Sigmoid colon (tissue), 7 donors: ENCODE results near the gene SLC22A24. TPM values are rescaled to one million over a fixed set of nuclear protein-coding genes. Genes with fewer than 3 reads are reported as not detected.

Experiments
- DNase-seq: peaks from one replicate; pipeline ENCODE4 v3.0.0-alpha.2; 2019
- H3K27ac ChIP-seq, 4 donors: fragments of 200-600 bp; sonication (generic); one replicate each; pipeline ENCODE4 v1.5.1; 2016 to 2019; ENCODE audit warnings: mild to moderate bottlenecking in 1 of 4
- H3K27me3 ChIP-seq, 3 donors: fragments of 200-600 bp; sonication (generic); one replicate each; pipeline ENCODE4 v1.5.1; 2019; ENCODE audit warnings: mild to moderate bottlenecking in 1 of 3
- H3K36me3 ChIP-seq, 4 donors: fragments of 200-600 bp; sonication (generic); one replicate each; pipeline ENCODE4 v1.5.1; 2016 to 2019
- H3K4me1 ChIP-seq, 4 donors: fragments of 200-600 bp; sonication (generic); one replicate each; pipeline ENCODE4 v1.5.1; 2017 to 2019
- H3K4me3 ChIP-seq, 4 donors: fragments of 200-600 bp; sonication (generic); one replicate each; pipeline ENCODE4 v1.5.1; 2017 to 2019; ENCODE audit warnings: mild to moderate bottlenecking in 2 of 4, moderate library complexity in 1 of 4
- H3K9me3 ChIP-seq, 4 donors: fragments of 200-600 bp in 3 of 4; sonication (generic) in 3 of 4; one replicate each; pipeline versions ENCODE4 v1.5.1 to v1.6.1; 2013 to 2019
- CTCF ChIP-seq, 4 experiments: fragments of 450-650 bp in 3 of 4; fragments of 200-600 bp in 1 of 4; IDR thresholded peaks; one replicate each; pipeline ENCODE4 v1.5.1; 2016 to 2019; ENCODE audit warnings: antibody characterized with exemption in 4 of 4, mild to moderate bottlenecking in 3 of 4, moderate library complexity in 2 of 4
- EP300 ChIP-seq, 4 donors: sonication (generic); formaldehyde crosslinking; IDR thresholded peaks; one replicate each; pipeline ENCODE4 v1.6.1; 2017; ENCODE audit warnings: antibody characterized with exemption in 4 of 4
- POLR2A ChIP-seq, 2 donors: fragments of 450-650 bp; IDR thresholded peaks; one replicate each; pipeline ENCODE4 v1.6.1; 2016; ENCODE audit warnings: antibody characterized with exemption in 2 of 2, mild to moderate bottlenecking in 2 of 2, moderate library complexity in 2 of 2
- POLR2AphosphoS5 ChIP-seq, 4 donors: sonication (generic); formaldehyde crosslinking; IDR thresholded peaks; one replicate each; pipeline ENCODE4 v1.6.1; 2017; ENCODE audit warnings: antibody characterized with exemption in 4 of 4
- WGBS, 2 donors: extraction: QIAGEN DNeasy Blood & Tissue Kit; methylation state at CpG; one replicate each; pipeline ENCODE4 v1.1.7; 2013; 5-methylcytosine and 5-hydroxymethylcytosine counted together
- intact Hi-C: fragments of 100-400 bp; cut with DNase I; formaldehyde crosslinking; loops from one replicate; pipeline ENCODE4 v1.15.1; 2023
- polyA plus RNA-seq, 3 donors: library from polyadenylated mRNA; stranded (reverse); fragments of 200-250 nt; gene quantifications; one replicate each; pipeline ENCODE4 v1.2.3, GENCODE V29; 2013
- total RNA-seq, 4 donors: library from RNA; depleted of rRNA; stranded (reverse); fragments of >200 nt; gene quantifications; one replicate each; pipeline ENCODE4 v1.1.0, GENCODE V29; 2016
- donor health status: healthy with polysubstance abuse.
- donor health status: Bipolar disorder and iron deficiency.
- donor health status: healthy.

Gene SLC22A24
- total and polyA plus RNA-seq, 7 donors = not detected

GRCh38 chr11:63165706-63166310 lies 21.8 kb upstream of the SLC22A24 start:
- H3K4me1 ChIP-seq = no peaks in the 10 kb centered on the region
- TF ChIP-seq POLR2AphosphoS5 (IDR thresholded peaks at IDR 0.05) (no peak), EP300 (IDR thresholded peaks at IDR 0.05) (no peak), CTCF (IDR thresholded peaks at IDR 0.05) (no peak), POLR2A (IDR thresholded peaks at IDR 0.05) (no peak)
- no peaks in the 10 kb centered on the region for H3K9me3 ChIP-seq
- 80 to 87% methylated on average over 4 of the region's 4 CpGs for WGBS, 2 donors
- no peaks in the 10 kb centered on the region for H3K27me3 ChIP-seq
- H3K4me3 ChIP-seq = no peak overlapping the region
- H3K36me3 ChIP-seq = no peaks in the 10 kb centered on the region
- H3K27ac ChIP-seq = no peak overlapping the region
- no peak for DNase-seq
- intact Hi-C loops = no loop called here

- Histone ChIP-seq H3K36me3 (no peaks in the 10 kb centered on the region), H3K4me3 (no peak overlapping the region), H3K4me1 (no peaks in the 10 kb centered on the region), H3K9me3 (peaks cover 0 to 6% (median 0%) of the 10 kb centered on the region in 4 donors), H3K27ac (no peak overlapping the region), H3K27me3 (no peaks in the 10 kb centered on the region)
- WGBS, 2 donors = 78 to 79% methylated on average over 1 of the region's 1 CpG
- TF ChIP-seq CTCF (IDR thresholded peaks at IDR 0.05) (no peak), POLR2AphosphoS5 (IDR thresholded peaks at IDR 0.05) (no peak), POLR2A (IDR thresholded peaks at IDR 0.05) (no peak), EP300 (IDR thresholded peaks at IDR 0.05) (no peak)
- intact Hi-C loops = no loop called here
- no peak for DNase-seq
These were observed 11.8 kb upstream of the SLC22A24 start for GRCh38 chr11:63155794-63156193.

GRCh38 chr11:63146581-63146980 lies 2.6 kb upstream of the SLC22A24 start:
- TF ChIP-seq POLR2AphosphoS5 (IDR thresholded peaks at IDR 0.05) (no peak), EP300 (IDR thresholded peaks at IDR 0.05) (no peak), CTCF (IDR thresholded peaks at IDR 0.05) (no peak), POLR2A (IDR thresholded peaks at IDR 0.05) (no peak)
- WGBS, 2 donors = 82 to 88% methylated on average over 2 of the region's 2 CpGs
- Histone ChIP-seq H3K27me3 (no peaks in the 10 kb centered on the region), H3K36me3 (no peaks in the 10 kb centered on the region), H3K9me3 (no peaks in the 10 kb centered on the region), H3K4me3 (no peak overlapping the region), H3K27ac (no peak overlapping the region), H3K4me1 (no peaks in the 10 kb centered on the region)
- no peak for DNase-seq
- intact Hi-C loops = no loop called here

- WGBS, 2 donors = 71 to 86% methylated on average over 3 of the region's 3 CpGs
- intact Hi-C loops = no loop called here
- no peak overlapping the region for H3K4me3 ChIP-seq
These were observed 1.6 kb downstream of the SLC22A24 start for GRCh38 chr11:63142459-63142858.

More at GRCh38 chr11:63142459-63142858, 1.6 kb downstream of the SLC22A24 start:
- TF ChIP-seq CTCF (IDR thresholded peaks at IDR 0.05) (no peak), POLR2AphosphoS5 (IDR thresholded peaks at IDR 0.05) (no peak), POLR2A (IDR thresholded peaks at IDR 0.05) (no peak), EP300 (IDR thresholded peaks at IDR 0.05) (no peak)
- DNase-seq = no peak
- Histone ChIP-seq H3K36me3 (no peaks in the 10 kb centered on the region), H3K27me3 (no peaks in the 10 kb centered on the region), H3K9me3 (no peaks in the 10 kb centered on the region), H3K27ac (no peak overlapping the region), H3K4me1 (no peaks in the 10 kb centered on the region)
